Activated CD4-positive, alpha-beta T cell treated with anti-CD3 and anti-CD28 coated beads for 24 hours (primary cell): ENCODE measurements around the gene RPS6KA2.

ENCODE experiments used
- DNase-seq, 2 donors: peaks; one replicate each; pipeline ENCODE4 v3.0.0-alpha.2; 2020; ENCODE audit warnings: low read depth in 2 of 2

The RPS6KA2 gene

GRCh38 chr6:166446567-166447065 is 180.4 kb downstream of the RPS6KA2 start:
- DNase-seq: no peak

GRCh38 chr6:166446146-166446545 is 180.9 kb downstream of the RPS6KA2 start:
- DNase-seq: no peak

- no peak for DNase-seq
These were observed 182.6 kb downstream of the RPS6KA2 start for GRCh38 chr6:166444446-166444845.

GRCh38 chr6:166443166-166443565 is 183.9 kb downstream of the RPS6KA2 start:
- no peak for DNase-seq

- DNase-seq: no peak
These were observed 184.8 kb downstream of the RPS6KA2 start for GRCh38 chr6:166442131-166442685.

- no peak for DNase-seq
These were observed 185.5 kb downstream of the RPS6KA2 start for GRCh38 chr6:166441325-166442078.

- DNase-seq: no peak
These were observed 186.3 kb downstream of the RPS6KA2 start for GRCh38 chr6:166440729-166441128.

GRCh38 chr6:166440106-166440505 is 186.9 kb downstream of the RPS6KA2 start:
- DNase-seq: no peak

- DNase-seq: no peak
These were observed 187.5 kb downstream of the RPS6KA2 start for GRCh38 chr6:166439366-166440091.

GRCh38 chr6:166438211-166438861 is 188.7 kb downstream of the RPS6KA2 start:
- no peak for DNase-seq

- DNase-seq: no peak
These were observed 189.4 kb downstream of the RPS6KA2 start for GRCh38 chr6:166437661-166438060.

- DNase-seq: no peak
These were observed 190.6 kb downstream of the RPS6KA2 start for GRCh38 chr6:166436195-166437139.

GRCh38 chr6:166435574-166435973 is 191.5 kb downstream of the RPS6KA2 start:
- no peak for DNase-seq

GRCh38 chr6:166434336-166434735 is 192.7 kb downstream of the RPS6KA2 start:
- no peak for DNase-seq

- DNase-seq: no peak
These were observed 194.0 kb downstream of the RPS6KA2 start for GRCh38 chr6:166433096-166433495.

- DNase-seq: no peak
These were observed 196.8 kb downstream of the RPS6KA2 start for GRCh38 chr6:166430269-166430668.

- DNase-seq: no peak
These were observed 202.6 kb downstream of the RPS6KA2 start for GRCh38 chr6:166424431-166424830.

GRCh38 chr6:166423781-166424180 is 203.3 kb downstream of the RPS6KA2 start:
- no peak for DNase-seq

- no peak for DNase-seq
These were observed 203.9 kb downstream of the RPS6KA2 start for GRCh38 chr6:166423051-166423745.

- no peak for DNase-seq
These were observed 204.7 kb downstream of the RPS6KA2 start for GRCh38 chr6:166422201-166422940.
